IPS-NIHi11 (cell line): Measurements from ENCODE around the gene GNB3.
"Not testable (repeated sequence)": the region's sequence is repeated elsewhere in the genome, so short reads cannot be mapped to it uniquely, and the experiment has no call there.

Experiments used
- DNase-seq: peaks from one replicate; pipeline ENCODE4 v3.0.0; 2012; ENCODE audit warnings: mixed read lengths, low spot score

Gene GNB3

GRCh38 chr12:6883683-6884082 is 43.0 kb downstream of the GNB3 start:
- DNase-seq, result no peak

DNA sequence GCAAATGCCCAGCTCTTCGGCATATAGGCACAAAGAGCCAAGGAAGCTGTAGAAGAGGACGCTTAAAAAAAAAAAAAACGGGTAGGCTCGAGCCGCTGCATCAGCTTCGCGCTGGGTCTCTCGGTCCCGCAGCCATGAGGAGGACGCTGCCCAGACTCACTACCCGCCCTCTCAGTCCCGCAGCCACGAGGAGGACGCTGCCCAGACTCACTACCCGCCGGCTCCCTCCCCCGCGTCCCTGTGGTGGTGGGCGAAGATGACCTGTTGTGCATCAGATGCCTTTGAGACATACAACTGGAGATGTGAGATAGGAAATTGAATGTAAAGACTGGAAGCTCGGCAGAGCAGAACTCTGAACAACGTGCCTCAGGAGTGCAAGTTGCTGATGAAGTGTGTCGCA is 43.8 kb downstream of the GNB3 start:
- DNase-seq, result no peak

DNA sequence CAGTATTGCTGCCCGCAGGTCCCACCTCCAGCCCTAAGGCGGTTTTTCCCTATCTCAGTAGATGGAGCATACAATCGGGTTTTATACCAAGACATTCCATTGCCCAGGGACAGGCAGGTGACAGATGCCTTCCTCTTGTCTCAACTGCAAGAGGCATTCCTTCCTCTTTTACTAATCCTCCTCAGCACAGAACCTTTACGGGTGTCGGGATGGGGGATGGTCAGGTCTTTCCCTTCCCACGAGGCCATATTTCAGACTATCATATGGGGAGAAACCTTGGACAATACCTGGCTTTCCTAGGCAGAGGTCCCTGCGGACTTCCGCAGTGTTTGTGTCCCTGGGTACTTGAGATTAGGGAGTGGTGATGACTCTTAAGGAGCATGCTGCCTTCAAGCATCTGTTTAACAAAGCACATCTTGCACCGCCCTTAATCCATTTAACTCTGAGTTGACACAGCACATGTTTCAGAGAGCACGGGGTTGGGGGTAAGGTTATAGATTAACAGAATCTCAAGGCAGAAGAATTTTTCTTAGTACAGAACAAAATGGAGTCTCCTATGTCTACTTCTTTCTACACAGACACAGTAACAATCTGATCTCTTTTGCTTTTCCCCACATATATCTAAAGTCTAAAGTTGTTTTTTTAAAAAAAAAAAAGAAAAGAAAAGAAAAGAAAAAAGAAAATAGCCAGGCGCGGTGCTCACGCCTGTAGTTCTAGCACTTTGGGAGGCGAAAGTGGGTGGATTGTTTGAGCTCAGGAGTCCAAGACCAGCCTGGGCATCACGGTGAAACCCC is 45.7 kb downstream of the GNB3 start:
- DNase-seq, result not testable (repeated sequence)

DNA sequence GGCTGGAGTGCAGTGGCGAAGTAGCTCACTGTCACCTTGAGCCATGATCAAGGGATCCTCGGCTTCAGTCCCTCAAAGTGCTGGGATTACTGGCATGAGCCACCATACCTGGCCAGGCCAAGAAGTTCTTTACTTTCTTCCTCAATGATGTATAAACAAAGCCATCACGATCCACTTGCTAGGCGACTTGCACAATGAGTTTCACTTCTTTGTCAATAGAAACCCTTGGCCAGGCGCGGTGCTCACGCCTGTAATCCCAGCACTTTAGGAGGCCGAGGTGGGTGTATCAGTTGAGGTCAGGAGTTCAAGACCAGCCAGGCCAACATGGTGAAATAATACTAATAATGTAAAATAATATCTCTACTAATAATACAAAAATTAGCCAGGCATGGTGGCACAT is 46.7 kb downstream of the GNB3 start:
- no peak for DNase-seq

DNA sequence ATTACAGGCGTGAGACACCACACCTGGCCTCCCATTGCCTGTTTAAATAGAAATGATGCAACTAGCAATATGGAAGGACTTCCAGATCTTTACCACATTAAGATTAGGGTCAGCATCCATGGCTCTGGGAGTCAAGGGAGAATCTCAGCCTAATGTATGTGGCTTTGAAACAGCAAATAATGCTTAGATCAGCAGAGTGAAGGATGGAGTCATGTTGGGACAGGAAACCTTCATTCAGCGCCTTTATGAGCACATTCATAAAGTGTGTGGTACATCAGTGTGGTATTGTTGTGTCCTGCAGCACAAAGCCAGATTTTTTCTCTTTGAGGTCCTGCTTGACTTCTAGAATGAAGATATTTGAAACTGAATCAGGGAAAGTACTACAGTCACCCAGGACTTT is 47.6 kb downstream of the GNB3 start:
- no peak for DNase-seq

DNA sequence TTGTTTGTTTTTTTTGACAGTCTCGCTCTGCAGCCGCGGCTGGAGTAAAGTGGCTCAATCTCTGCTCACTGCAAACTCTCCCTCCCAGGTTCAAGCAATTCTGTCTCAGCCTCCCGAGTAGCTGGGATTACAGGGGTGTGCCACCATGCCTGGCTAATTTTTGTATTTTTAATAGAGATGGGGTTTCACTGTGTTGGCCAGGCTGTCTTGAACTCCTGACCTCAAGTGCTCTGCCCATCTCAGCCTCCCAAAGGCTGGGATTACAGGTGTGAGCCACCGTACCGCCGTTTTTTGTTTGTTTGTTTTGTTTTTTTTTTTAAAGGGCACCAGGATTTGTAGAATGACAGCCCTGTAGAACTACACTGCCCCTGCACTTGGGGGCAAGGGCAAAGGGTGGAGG is 48.1 kb downstream of the GNB3 start:
- not testable (repeated sequence) for DNase-seq

DNA sequence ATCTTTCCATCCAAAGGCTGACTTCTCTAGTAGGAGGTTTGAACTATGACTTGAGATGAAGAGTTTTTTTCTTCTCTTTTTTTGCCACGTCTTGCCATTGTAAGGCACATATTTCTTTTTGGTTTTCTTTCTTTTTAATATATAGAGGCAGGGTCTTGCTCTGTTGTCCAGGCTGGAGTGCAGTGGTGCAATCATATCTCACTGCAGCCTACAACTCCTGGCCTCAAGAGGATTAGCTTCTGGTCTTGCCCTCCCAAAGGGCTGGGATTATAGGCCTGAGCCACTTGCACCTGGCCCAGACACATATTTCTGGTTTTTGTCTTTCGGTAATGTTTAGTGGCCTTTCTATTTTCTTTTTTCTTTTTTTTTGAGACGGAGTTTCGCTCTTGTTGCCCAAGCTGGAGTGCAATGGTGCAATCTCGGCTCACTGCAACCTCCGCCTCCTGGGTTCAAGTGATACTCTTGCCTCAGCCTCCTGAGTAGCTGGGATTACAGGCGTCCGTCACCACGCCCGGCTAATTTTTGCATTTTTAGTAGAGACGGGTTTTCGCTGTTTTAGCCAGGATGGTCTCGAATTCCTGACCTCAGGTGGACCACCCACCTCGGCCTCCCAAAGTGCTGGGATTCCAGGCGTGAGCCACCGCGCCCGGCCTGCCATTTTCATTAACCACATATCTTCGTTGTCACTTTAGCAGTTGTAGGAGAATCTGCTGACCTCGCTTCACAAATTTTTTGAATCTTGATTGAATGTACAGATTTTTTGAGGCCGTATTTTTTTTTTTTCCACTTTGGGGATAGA is 49.2 kb downstream of the GNB3 start:
- not testable (repeated sequence) for DNase-seq

DNA sequence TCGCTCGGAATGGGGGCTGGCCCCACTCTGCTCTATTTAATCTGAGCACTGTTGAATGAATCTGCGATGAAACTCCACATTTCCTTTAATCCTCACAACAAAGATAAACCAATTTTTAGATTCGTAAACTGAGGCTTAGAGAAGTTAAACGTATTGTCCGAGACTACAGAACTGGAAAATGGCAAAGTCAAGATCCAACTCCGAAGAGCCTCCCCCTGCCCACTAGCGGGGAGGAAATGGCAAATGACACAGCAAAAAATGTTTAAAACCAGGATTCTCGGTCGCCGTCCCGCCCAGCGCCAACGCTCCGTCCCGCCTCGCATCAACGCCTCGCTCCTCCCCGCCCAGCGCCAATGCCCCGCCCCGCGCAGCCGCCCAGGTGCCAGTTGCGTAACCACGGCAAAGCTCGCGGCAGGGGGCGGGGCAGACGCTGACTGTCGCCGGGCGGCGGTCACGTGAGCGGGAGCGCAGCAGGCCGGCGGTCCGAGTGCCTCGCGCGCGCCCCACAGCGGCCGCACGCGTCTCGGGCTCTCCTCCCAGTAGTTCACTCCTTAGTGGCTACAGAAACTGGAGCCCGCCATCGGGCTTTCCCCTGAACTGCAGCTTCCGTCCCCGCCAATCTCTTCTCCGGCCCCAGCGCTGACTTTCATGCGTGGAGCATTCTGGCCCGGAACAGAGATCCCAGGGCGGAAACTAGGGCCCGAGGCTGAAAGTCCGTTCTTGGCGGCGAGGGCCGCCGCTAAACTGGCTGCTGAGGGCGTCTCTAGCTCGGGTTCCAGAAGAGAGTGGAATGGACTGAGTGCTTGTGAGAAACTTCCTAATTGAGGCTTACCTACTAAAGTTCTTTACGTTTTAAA is 50.3 kb downstream of the GNB3 start:
- DNase-seq, result peak; percentile 98

DNA sequence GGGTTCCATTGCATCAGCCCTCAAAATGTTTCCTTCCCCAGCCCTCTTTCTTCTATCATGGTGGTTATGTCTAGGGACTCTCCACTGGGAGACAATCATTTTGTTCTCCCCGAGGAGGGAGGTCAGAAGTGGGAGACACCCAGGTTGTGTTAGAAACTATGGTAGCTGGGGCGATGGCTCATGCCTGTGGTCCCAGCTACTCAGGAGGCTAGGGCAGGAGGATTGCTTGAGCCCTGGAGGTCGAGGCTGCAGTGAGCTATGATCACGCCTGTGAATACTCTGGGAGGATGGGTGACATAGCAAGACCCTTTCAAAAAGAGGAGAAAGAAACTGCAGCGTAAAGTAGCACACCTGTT is 50.9 kb downstream of the GNB3 start:
- no peak for DNase-seq

- DNase-seq, result not testable (repeated sequence)
These were observed 52.0 kb downstream of the GNB3 start for GRCh38 chr12:6892683-6893082.

GRCh38 chr12:6894321-6894720 is 53.6 kb downstream of the GNB3 start:
- DNase-seq, result no peak
